ENCODE results near the gene SLC39A2.

SLC39A2 gene

DNA sequence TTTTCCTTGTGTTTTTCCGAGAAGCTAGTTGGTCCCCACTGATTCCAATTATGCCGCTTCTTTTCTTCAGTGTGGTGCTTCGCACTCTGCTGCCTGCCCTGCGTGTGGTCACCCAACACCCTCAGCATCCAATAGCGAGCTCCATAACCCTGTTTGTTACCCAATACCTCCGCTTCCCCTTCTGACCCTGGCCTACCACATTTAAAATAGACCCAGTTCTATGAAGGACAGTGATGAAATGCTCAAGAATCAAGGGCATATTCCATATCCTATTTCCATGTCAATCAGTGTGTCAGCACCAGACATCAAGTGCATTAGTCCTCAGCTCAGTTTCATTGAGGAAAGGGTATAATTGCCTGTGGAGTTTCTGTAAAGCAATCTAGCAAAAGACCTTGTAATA is 16.2 kb downstream of the SLC39A2 start:
- no peak for FAIRE-seq
- no peak for DNase-seq (ENCODE audit: insufficient read length, low spot score)
- no peak for TF ChIP-seq POLR2A (IDR thresholded peaks at IDR 0.05; ENCODE audit: low read depth, low read length)

DNA sequence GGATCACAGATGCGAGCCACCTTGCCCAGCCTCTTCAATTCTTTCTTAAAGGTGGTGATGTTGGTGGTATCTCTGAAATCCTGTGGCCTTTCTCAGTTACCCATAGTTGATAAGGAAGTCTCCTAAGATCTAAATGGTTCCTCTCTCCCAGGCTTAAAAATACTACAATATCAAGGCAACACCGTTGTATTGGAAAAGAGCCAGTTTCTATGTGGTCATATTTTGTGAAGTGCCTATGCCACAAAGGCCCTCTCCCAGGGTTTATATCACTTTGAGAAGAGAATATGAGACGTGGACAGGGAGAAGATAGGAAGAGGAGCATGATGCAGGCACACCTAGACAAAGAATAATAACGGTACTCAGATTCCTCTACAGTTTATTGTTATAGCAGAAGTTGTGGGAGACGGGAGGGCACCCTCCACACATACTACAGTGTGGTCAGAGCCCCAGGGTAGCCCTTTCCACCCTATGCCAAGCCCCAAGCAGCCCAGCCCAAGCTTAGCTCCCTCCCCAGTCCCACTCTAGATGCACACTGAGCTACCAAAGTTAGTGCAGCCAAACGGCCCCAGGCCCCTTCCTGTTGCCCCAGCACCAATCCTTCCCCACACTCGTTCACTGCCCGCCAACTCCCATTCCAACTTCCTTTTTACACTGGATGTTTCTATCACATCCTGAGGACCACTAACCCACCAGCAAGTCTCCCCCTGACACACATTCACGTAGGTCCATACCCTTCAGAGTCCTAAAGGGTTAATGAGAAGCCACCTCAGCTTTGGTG is 17.5 kb downstream of the SLC39A2 start:
- TF ChIP-seq POLR2A (IDR thresholded peaks at IDR 0.05; ENCODE audit: low read depth, low read length): no peak
- FAIRE-seq: no peak
- DNase-seq (ENCODE audit: insufficient read length, low spot score): no peak

DNA sequence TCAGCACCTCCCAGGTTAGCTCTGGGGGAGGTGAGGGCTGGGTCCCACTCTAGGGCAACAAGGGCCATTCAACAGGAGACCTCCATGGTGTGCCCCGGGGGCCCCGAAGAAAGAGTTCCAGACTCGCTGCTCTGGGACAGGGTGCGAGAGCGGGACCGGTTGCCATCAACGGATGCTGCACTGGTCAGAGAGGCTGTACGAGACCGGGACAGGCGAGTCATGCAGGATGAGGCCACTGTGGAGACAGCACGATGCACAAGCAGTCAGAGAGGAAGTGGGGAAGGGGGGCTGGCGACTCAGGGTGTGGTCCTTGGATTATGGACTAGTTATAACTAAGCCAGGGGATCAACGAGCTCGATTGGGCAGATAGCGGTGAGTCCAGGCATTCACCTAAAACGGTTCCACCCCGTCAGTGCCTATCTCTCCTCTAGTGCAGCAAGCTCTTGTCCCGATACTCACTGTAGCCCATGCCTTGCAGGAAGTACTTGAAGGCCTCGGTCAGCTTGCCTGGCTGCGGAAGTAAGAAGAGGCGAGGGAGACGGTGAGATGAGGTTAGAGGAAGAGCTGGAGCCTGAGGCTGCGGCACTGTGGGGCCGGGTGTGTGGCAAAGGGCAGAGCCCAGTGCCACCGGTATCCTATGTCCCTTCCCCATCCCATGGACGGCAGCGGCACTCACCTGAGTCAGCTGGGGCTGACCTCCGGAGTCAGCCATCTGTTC is 18.6 kb downstream of the SLC39A2 start:
- TF ChIP-seq POLR2A (IDR thresholded peaks at IDR 0.05; ENCODE audit: low read depth, low read length): no peak
- FAIRE-seq: no peak
- no peak for DNase-seq (ENCODE audit: insufficient read length, low spot score)

DNA sequence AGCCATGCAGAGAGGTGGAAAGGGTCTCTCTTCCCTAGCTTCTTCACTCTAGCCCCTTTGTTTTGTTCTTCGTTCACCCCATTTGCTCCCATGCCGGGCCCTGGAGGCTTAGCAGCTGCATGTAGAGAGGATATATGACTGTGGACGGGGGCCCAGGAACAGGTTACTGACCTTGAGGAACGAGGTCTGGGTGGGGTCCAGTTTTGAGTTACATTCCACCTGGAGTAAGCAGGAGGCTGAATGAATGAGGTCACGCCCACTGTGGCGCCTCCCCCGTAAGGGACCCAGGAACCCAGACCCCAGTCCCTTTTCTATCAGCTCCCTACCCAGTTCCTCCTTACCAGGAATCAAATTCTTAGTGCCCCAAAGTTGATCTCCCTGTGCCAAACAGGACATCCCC is 19.2 kb downstream of the SLC39A2 start:
- DNase-seq (ENCODE audit: insufficient read length, low spot score) (no peak), FAIRE-seq (no peak)
- TF ChIP-seq POLR2A (IDR thresholded peaks at IDR 0.05; ENCODE audit: low read depth, low read length): no peak

DNA sequence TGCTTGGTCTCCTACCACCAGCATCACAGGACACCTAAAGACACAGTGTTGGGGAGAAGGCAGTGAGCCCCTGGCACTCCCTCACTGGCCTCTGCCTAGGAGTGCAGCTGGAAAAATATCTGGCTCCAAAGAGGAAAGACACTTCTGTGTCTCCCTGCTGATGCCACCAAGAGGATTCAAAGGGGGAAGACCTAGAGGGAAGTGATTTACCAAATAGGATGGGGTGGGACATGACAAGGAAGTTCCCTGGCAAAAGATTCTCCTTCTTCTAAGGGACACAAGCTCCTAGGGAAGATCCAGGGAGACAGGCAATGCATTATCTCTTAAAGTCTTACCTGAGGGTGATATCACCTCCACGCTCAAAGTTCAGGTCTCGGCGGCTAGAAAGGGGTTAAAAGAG is 19.7 kb downstream of the SLC39A2 start:
- no peak for TF ChIP-seq POLR2A (IDR thresholded peaks at IDR 0.05; ENCODE audit: low read depth, low read length)
- DNase-seq (ENCODE audit: insufficient read length, low spot score) (no peak), FAIRE-seq (no peak)

DNA sequence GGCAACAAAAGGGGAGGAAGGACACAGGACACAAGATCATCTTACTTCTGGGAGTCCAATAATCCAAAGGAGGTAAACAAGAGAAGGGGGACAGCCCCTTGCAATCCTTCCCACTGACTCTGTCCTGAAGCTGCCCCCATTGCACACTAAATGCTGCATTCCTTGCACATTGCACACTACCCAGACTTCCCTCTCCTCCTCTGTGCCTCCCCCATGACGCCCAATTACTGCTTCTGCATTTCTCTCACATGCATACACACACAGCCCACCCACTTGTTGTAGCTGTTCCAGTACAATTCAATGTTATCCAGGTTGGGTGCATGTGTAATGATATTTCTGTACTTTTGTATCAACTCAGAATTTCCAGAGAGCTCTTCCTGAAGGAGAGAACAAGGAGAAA is 20.3 kb downstream of the SLC39A2 start:
- FAIRE-seq: no peak
- no peak for DNase-seq (ENCODE audit: insufficient read length, low spot score)
- no peak for TF ChIP-seq POLR2A (IDR thresholded peaks at IDR 0.05; ENCODE audit: low read depth, low read length)

DNA sequence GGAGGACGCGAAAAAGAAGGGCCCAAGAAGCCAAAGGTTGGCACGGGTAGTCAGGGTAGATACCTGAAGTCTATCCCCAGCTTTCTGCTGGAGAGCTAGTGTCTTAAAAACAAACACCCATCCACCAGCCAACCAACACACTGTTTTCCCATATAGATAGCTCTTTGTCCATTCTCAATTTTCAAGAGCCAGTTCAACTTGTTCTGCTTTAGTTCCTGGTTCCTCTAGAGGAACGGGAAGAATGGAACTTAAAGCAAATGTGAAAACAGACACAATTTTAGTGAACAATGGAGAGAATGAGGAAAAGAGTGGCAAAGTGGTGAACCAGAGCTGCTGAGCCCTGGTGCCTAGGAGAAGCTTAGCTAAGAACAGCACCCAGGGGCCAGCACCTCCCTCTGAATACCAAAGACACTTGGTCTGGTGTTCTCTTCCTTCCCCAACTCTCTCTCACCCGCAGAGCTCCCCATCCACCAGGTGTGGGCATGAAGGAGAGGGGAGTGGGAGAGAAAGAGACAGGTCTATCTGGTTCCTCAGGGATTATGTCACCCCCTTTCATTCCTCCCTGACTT is 22.0 kb downstream of the SLC39A2 start:
- FAIRE-seq (no peak), DNase-seq (ENCODE audit: insufficient read length, low spot score) (no peak)
- no peak for TF ChIP-seq POLR2A (IDR thresholded peaks at IDR 0.05; ENCODE audit: low read depth, low read length)

DNA sequence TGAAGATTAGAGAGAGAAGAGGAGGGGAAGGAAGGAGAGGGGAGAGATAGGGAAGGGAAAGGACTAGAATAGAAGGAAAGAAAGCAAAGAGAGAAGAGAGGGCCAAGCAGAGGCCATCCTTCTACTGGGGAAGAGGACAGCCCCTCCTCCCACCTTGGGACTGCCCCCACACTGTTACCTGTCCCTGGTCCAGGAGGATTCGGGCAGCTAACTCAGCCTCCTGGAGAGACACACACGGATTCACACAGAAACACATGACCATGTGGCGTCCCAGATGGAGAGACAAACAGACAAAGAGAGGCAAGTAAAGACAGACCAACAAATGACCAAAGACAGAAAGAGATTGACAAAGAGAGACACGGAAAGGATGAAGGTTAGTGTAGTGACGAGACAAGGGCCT is 23.6 kb downstream of the SLC39A2 start:
- DNase-seq (ENCODE audit: insufficient read length, low spot score) (no peak), FAIRE-seq (no peak)
- TF ChIP-seq POLR2A (IDR thresholded peaks at IDR 0.05; ENCODE audit: low read depth, low read length): no peak

DNA sequence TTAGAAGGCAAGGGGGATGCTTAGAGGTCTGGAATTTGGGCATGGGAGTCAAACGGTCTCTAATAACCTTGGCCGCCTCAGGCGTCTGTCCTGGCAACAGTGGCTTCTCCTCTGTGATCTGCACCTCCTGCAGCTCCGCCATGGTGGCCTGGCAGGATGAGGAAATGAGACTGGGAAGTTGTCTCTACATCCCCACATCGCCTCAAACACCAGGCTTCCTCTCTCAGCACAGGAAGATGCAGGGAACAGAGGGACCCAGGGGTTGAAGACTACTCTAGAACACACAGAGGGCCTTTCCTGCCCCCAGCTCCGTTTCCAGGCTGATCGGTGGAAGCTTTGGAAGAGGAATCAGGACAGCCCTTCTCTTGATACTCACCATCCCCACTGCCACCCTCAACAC is 24.1 kb downstream of the SLC39A2 start:
- no peak for TF ChIP-seq POLR2A (IDR thresholded peaks at IDR 0.05; ENCODE audit: low read depth, low read length)
- DNase-seq (ENCODE audit: insufficient read length, low spot score) (no peak), FAIRE-seq (no peak)

DNA sequence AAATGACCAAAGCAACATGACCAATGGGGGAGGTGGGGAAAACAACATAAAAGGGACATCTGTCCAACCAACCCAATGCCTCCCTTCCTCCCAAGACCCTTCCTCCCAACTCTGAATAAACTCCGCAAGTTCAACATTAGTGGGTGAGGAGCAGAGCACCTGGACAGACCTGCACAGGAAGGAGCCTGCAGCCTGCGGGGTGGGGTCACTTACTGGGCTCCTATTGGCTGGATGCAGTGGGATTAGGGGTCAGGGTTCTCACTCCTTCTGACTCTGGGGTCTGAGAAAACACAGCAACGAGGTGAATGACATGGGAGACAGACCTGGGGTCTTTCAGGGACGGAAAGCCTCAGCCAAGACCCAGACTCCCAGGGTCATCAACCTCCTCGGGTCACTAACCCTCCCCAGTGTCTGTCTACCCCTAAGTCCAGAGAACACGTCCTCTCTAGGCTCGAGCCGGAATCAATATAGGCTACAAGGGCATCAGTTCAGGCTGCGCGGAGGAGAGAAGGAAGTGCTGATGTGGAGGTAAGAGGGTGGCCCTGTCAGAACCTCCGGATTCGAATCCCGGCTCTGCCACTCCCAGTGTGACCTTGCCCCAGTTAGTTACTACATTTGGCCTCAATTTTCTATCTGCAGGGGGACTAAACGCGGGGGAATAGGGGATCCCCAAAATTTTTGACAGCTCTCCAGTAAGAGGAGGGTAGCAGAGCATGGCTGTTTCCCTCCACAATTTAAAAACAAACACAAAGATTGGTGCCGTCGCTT is 24.9 kb downstream of the SLC39A2 start:
- TF ChIP-seq POLR2A (IDR thresholded peaks at IDR 0.05; ENCODE audit: low read depth, low read length): no peak
- no peak for FAIRE-seq
- DNase-seq (ENCODE audit: insufficient read length, low spot score): no peak

DNA sequence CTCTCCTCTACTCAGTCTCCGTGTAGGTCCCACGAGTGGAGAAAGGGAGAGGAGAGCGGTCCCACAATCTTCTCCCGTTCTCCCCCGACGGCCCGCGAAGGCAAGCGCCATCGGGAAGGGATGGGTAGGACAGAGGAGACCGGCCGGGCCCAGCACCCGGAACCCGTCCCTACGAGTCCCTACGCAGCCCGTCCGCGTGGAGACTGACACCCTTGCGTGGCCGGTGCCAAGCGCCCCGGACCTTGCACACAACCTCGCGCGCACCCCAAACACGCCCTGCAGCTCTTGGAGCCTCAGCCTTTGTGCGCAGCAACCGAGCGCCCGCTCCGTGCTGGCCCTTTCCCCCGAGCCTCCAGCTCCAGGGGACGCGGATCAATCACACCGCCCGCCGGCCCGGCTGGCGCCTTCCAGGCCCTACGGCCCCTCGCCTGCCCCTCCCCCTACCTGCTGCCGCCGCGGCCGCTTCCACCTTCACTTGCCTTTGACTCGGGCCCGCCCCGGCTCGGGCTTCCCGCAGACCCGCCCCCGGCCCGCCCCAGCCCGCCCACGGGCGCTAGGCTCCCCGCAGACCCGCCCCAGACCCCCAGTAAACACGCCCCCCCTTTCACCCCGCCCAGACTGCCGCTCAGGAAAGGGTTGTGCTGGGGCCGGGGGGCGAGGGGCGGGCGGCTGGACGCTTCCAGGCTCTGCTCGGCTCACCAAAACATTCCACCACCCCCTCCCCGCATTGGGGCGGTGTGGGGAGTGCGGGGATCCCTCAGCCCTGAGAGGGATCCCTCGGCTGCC is 25.7 kb downstream of the SLC39A2 start, which contains the start of gene NDRG2:
Gene NDRG2, minus strand, starts transcription at position 477 of the 786 bp plus-strand sequence. CDS start 1,746 bp downstream, outside the sequence.
- DNase-seq (ENCODE audit: insufficient read length, low spot score) (peak; percentile 27), FAIRE-seq (no peak)
- TF ChIP-seq POLR2A (IDR thresholded peaks at IDR 0.05; ENCODE audit: low read depth, low read length): no peak

DNA sequence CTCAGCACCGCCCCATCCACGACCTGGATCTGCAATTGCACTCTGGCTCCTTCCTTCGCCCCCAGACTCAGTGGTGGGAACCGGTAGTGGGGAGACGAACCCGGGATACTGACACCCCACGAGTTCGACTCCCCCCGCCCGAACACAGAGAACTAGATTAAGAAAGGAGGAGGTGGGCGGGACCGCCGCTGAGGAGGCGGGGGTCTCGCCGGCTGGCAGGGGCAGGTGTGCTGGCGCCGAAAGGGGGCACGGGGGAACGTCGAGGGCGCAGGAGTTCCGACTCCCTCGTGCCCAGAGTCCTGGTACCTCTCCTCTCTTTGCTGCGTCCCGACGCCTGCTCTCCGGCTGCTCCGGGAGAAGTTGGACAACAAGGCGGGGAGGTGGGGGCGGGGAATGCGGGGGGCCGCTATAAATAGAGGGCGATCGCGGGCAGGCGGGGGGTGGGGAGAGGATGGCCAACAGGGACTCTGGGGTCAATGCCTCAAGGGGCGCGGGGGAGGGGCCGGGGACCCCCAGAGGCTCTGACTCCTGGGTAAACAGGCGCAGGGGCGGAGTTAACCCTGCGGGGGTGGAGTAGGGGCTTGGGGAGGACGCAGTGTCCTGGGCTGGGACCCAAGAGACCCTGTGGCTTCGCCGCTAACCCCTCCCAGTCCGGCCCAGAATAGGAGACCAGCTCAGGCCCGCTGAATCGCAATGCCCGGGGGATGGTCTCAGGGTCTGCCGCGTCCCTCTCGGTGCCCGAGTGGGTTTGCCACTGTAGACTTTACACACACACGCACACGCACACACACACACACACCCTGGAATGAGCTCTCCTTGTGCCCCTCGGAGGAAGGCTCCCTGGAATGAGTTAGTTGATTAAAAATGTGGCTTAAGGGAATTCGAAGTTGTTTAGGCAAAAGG is 26.5 kb downstream of the SLC39A2 start:
- DNase-seq (ENCODE audit: insufficient read length, low spot score) (no peak), FAIRE-seq (no peak)
- no peak for TF ChIP-seq POLR2A (IDR thresholded peaks at IDR 0.05; ENCODE audit: low read depth, low read length)

All from H54 (cell line).